ENCODE measurements around the gene CASP9. TPM values are rescaled to one million over a fixed set of nuclear protein-coding genes. Genes with fewer than 3 reads are reported as not detected.
"Not testable (repeated sequence)": the region's sequence is repeated elsewhere in the genome, so short reads cannot be mapped to it uniquely, and the experiment has no call there.

Gene CASP9
- polyA plus RNA-seq, 3 donors: 27.4 to 41.9 (median 33.5) TPM

GRCh38 chr1:15504436-15504835, 19.6 kb downstream of the CASP9 start:
- DNase-seq: no peak

- peak; percentile 42 for DNase-seq
These were observed 22.6 kb downstream of the CASP9 start for GRCh38 chr1:15501208-15502032.

- DNase-seq: peak; percentile 33
These were observed 23.5 kb downstream of the CASP9 start for GRCh38 chr1:15500184-15501178.

- no peak for DNase-seq
These were observed 30.1 kb downstream of the CASP9 start for GRCh38 chr1:15493869-15494390.

- no peak for DNase-seq
These were observed 31.4 kb downstream of the CASP9 start for GRCh38 chr1:15492596-15492995.

GRCh38 chr1:15491010-15491409, 33.0 kb downstream of the CASP9 start:
- DNase-seq: not testable (repeated sequence)

- no peak for DNase-seq
These were observed 34.8 kb downstream of the CASP9 start for GRCh38 chr1:15489052-15489736.

- no peak for DNase-seq
These were observed 35.6 kb downstream of the CASP9 start for GRCh38 chr1:15488371-15488770.

- not testable (repeated sequence) for DNase-seq
These were observed 37.0 kb downstream of the CASP9 start for GRCh38 chr1:15486844-15487610.

- DNase-seq: no peak
These were observed 38.4 kb downstream of the CASP9 start for GRCh38 chr1:15485636-15486035.

GRCh38 chr1:15484443-15484842, 39.6 kb downstream of the CASP9 start:
- DNase-seq: not testable (repeated sequence)

- no peak for DNase-seq
These were observed 40.0 kb downstream of the CASP9 start for GRCh38 chr1:15483971-15484370.

- not testable (repeated sequence) for DNase-seq
These were observed 41.0 kb downstream of the CASP9 start for GRCh38 chr1:15482983-15483543.

GRCh38 chr1:15482455-15482854, 41.6 kb downstream of the CASP9 start:
- DNase-seq: not testable (repeated sequence)

- DNase-seq: no peak
These were observed 44.2 kb downstream of the CASP9 start for GRCh38 chr1:15479654-15480347.

GRCh38 chr1:15477646-15478212, 46.3 kb downstream of the CASP9 start:
- no peak for DNase-seq

GRCh38 chr1:15476927-15477326, 47.1 kb downstream of the CASP9 start:
- no peak for DNase-seq

GRCh38 chr1:15475752-15476314, 48.2 kb downstream of the CASP9 start, which contains the start of gene CELA2B:
CELA2B (plus strand) TSS chr1:15476104; CDS start chr1:15476126, 22 bp downstream.
- DNase-seq: no peak

- DNase-seq: no peak
These were observed 51.4 kb downstream of the CASP9 start for GRCh38 chr1:15472587-15472986.
